GM20431 (cell line): ENCODE measurements around the gene SORT1.
"Not testable (repeated sequence)": the region's sequence is repeated elsewhere in the genome, so short reads cannot be mapped to it uniquely, and the experiment has no call there.

Experiments used
- in situ Hi-C: fragments of 300-500 bp; cut with MseI, MboI; formaldehyde crosslinking; loops from one replicate; pipeline ENCODE4 v1.15.0; 2020; ENCODE audit warnings: low sequenced_read_pairs; ENCODE audit not compliant: unreplicated experiment

SORT1 gene

GRCh38 chr1:109350655-109351054, 47.1 kb downstream of the SORT1 start:
- in situ Hi-C loops, result no loop called here

- in situ Hi-C loops, result no loop called here
These were observed 47.5 kb downstream of the SORT1 start for GRCh38 chr1:109350182-109350581.

- in situ Hi-C loops, result no loop called here
These were observed 50.2 kb downstream of the SORT1 start for GRCh38 chr1:109347511-109347910.

GRCh38 chr1:109341944-109342930, 55.5 kb downstream of the SORT1 start:
- in situ Hi-C loops, result no loop called here

GRCh38 chr1:109338608-109339007, 59.1 kb downstream of the SORT1 start:
- in situ Hi-C loops, result no loop called here

- in situ Hi-C loops, result no loop called here
These were observed 59.6 kb downstream of the SORT1 start for GRCh38 chr1:109338091-109338490.

- in situ Hi-C loops, result no loop called here
These were observed 62.6 kb downstream of the SORT1 start for GRCh38 chr1:109335091-109335490.

- in situ Hi-C loops, result no loop called here
These were observed 66.6 kb downstream of the SORT1 start for GRCh38 chr1:109331113-109331512.

GRCh38 chr1:109327285-109327684, 70.4 kb downstream of the SORT1 start:
- in situ Hi-C loops, result no loop called here

GRCh38 chr1:109322974-109323373, 74.7 kb downstream of the SORT1 start:
- in situ Hi-C loops, result no loop called here

- in situ Hi-C loops, result no loop called here
These were observed 78.6 kb downstream of the SORT1 start for GRCh38 chr1:109319114-109319513.

- in situ Hi-C loops, result no loop called here
These were observed 81.2 kb downstream of the SORT1 start for GRCh38 chr1:109316506-109316905.

- in situ Hi-C loops, result no loop called here
These were observed 82.4 kb downstream of the SORT1 start for GRCh38 chr1:109315288-109315687.

- in situ Hi-C loops, result no loop called here
These were observed 82.9 kb downstream of the SORT1 start for GRCh38 chr1:109314795-109315194.

- in situ Hi-C loops, result no loop called here
These were observed 84.5 kb downstream of the SORT1 start for GRCh38 chr1:109312978-109313775.

GRCh38 chr1:109312246-109312645, 85.5 kb downstream of the SORT1 start:
- in situ Hi-C loops, result no loop called here

GRCh38 chr1:109309347-109309746, 88.4 kb downstream of the SORT1 start:
- in situ Hi-C loops, result no loop called here

- in situ Hi-C loops, result no loop called here
These were observed 90.3 kb downstream of the SORT1 start for GRCh38 chr1:109307274-109308021.

- in situ Hi-C loops, result no loop called here
These were observed 90.9 kb downstream of the SORT1 start, which contains the start of gene MYBPHL for GRCh38 chr1:109306832-109307273. Gene MYBPHL, minus strand, starts transcription at chr1:109307011. Its CDS starts 20 bp downstream, at chr1:109306991.

GRCh38 chr1:109305991-109306390, 91.7 kb downstream of the SORT1 start:
- in situ Hi-C loops, result not testable (repeated sequence)
